Central memory CD8-positive, alpha-beta T cell (primary cell): Measurements from ENCODE around the gene ANGPTL8.

ENCODE experiments used
- ATAC-seq: fragments of 150-1000 bp; cut with Tn5 transposase; replicated peaks from 2 replicates; pipeline ENCODE4 v1.10.0; 2022; ENCODE audit warnings: mild to moderate bottlenecking, moderate FRiP score, moderate number of reproducible peaks; ENCODE audit not compliant: poor library complexity, severe bottlenecking; ENCODE audit errors: extremely low read depth
- DNase-seq, 2 donors: peaks; one replicate each; pipeline ENCODE4 v3.0.0; 2021; ENCODE audit warnings: low spot score in 2 of 2
- H3K27ac Mint-ChIP-seq: one replicate; pipeline ENCODE4 v1.8.0; 2022; ENCODE audit warnings: low read depth, mild to moderate bottlenecking, moderate library complexity, mixed read lengths
- H3K27me3 Mint-ChIP-seq: one replicate; pipeline ENCODE4 v1.8.0; 2022; ENCODE audit warnings: mixed read lengths
- H3K36me3 Mint-ChIP-seq: one replicate; pipeline ENCODE4 v1.8.0; 2022; ENCODE audit warnings: mild to moderate bottlenecking, moderate library complexity, mixed read lengths; ENCODE audit not compliant: insufficient read depth
- H3K4me1 Mint-ChIP-seq: one replicate; pipeline ENCODE4 v1.8.0; 2022; ENCODE audit warnings: mixed read lengths
- H3K4me3 Mint-ChIP-seq: one replicate; pipeline ENCODE4 v1.8.0; 2022; ENCODE audit warnings: mild to moderate bottlenecking, moderate library complexity, mixed read lengths
- H3K9me3 Mint-ChIP-seq: one replicate; pipeline ENCODE4 v1.8.0; 2022; ENCODE audit warnings: mixed read lengths

The ANGPTL8 gene

GRCh38 chr19:11263726-11264125 is 24.3 kb downstream of the ANGPTL8 start:
- Mint-ChIP-seq H3K36me3 (no peaks in the 10 kb centered on the region), H3K4me3 (no peak overlapping the region), H3K27me3 (peaks cover 68% of the 10 kb centered on the region), H3K27ac (no peak overlapping the region), H3K4me1 (no peaks in the 10 kb centered on the region), H3K9me3 (no peaks in the 10 kb centered on the region)
- ATAC-seq (no peak), DNase-seq (no peak)

- Mint-ChIP-seq H3K4me3 (no peak overlapping the region), H3K9me3 (no peaks in the 10 kb centered on the region), H3K27me3 (peaks cover 77% of the 10 kb centered on the region), H3K27ac (no peak overlapping the region), H3K4me1 (no peaks in the 10 kb centered on the region), H3K36me3 (no peaks in the 10 kb centered on the region)
- no peak for ATAC-seq
- DNase-seq, result no peak
Measured at GRCh38 chr19:11264452-11265176, 25.2 kb downstream of the ANGPTL8 start.

GRCh38 chr19:11265177-11265784 is 25.9 kb downstream of the ANGPTL8 start:
- Mint-ChIP-seq H3K4me1 (no peaks in the 10 kb centered on the region), H3K27me3 (peaks cover 79% of the 10 kb centered on the region), H3K9me3 (no peaks in the 10 kb centered on the region), H3K4me3 (no peak overlapping the region), H3K36me3 (no peaks in the 10 kb centered on the region), H3K27ac (no peak overlapping the region)
- ATAC-seq, result no peak
- DNase-seq, result no peak

GRCh38 chr19:11265785-11266236 is 26.4 kb downstream of the ANGPTL8 start:
- Mint-ChIP-seq H3K27ac (no peak overlapping the region), H3K36me3 (no peaks in the 10 kb centered on the region), H3K9me3 (no peaks in the 10 kb centered on the region), H3K4me1 (no peaks in the 10 kb centered on the region), H3K27me3 (peaks cover 76% of the 10 kb centered on the region), H3K4me3 (no peak overlapping the region)
- DNase-seq, result no peak
- ATAC-seq, result no peak

GRCh38 chr19:11267316-11268085 is 28.1 kb downstream of the ANGPTL8 start:
- no peak overlapping the region for H3K4me3 Mint-ChIP-seq
- no peaks in the 10 kb centered on the region for H3K9me3 Mint-ChIP-seq
- H3K36me3 Mint-ChIP-seq, result no peaks in the 10 kb centered on the region
- H3K27me3 Mint-ChIP-seq, result peaks cover 69% of the 10 kb centered on the region
- H3K27ac Mint-ChIP-seq, result no peak overlapping the region
- no peak for ATAC-seq
- H3K4me1 Mint-ChIP-seq, result no peaks in the 10 kb centered on the region
- no peak for DNase-seq

GRCh38 chr19:11268783-11269267 is 29.4 kb downstream of the ANGPTL8 start:
- no peak for ATAC-seq
- DNase-seq, result no peak
- Mint-ChIP-seq H3K27me3 (peaks cover 64% of the 10 kb centered on the region), H3K4me1 (no peaks in the 10 kb centered on the region), H3K9me3 (no peaks in the 10 kb centered on the region), H3K36me3 (no peaks in the 10 kb centered on the region), H3K27ac (no peak overlapping the region), H3K4me3 (no peak overlapping the region)

GRCh38 chr19:11269408-11269807 is 30.0 kb downstream of the ANGPTL8 start:
- no peak for DNase-seq
- H3K27ac Mint-ChIP-seq, result no peak overlapping the region
- H3K27me3 Mint-ChIP-seq, result peaks cover 61% of the 10 kb centered on the region

GRCh38 chr19:11273296-11273695 is 33.9 kb downstream of the ANGPTL8 start:
- H3K4me3 Mint-ChIP-seq, result no peak overlapping the region
- no peaks in the 10 kb centered on the region for H3K36me3 Mint-ChIP-seq
- DNase-seq (no peak), ATAC-seq (no peak)
- H3K27ac Mint-ChIP-seq, result no peak overlapping the region
- peaks cover 48% of the 10 kb centered on the region for H3K27me3 Mint-ChIP-seq
- no peaks in the 10 kb centered on the region for H3K9me3 Mint-ChIP-seq
- H3K4me1 Mint-ChIP-seq, result no peaks in the 10 kb centered on the region

More at GRCh38 chr19:11269408-11269807, 30.0 kb downstream of the ANGPTL8 start:
- Mint-ChIP-seq H3K36me3 (no peaks in the 10 kb centered on the region), H3K4me3 (no peak overlapping the region), H3K9me3 (no peaks in the 10 kb centered on the region), H3K4me1 (no peaks in the 10 kb centered on the region)
- no peak for ATAC-seq

- Mint-ChIP-seq H3K27me3 (peaks cover 43% of the 10 kb centered on the region), H3K27ac (no peak overlapping the region), H3K4me1 (no peaks in the 10 kb centered on the region), H3K4me3 (no peak overlapping the region), H3K9me3 (no peaks in the 10 kb centered on the region), H3K36me3 (no peaks in the 10 kb centered on the region)
- no peak for DNase-seq
- no peak for ATAC-seq
Measured at GRCh38 chr19:11273989-11274388, 34.6 kb downstream of the ANGPTL8 start.

GRCh38 chr19:11274533-11275086 is 35.2 kb downstream of the ANGPTL8 start:
- Mint-ChIP-seq H3K9me3 (peaks cover 2% of the 10 kb centered on the region), H3K4me3 (no peak overlapping the region), H3K36me3 (no peaks in the 10 kb centered on the region), H3K4me1 (peaks cover 3% of the 10 kb centered on the region), H3K27ac (no peak overlapping the region), H3K27me3 (peaks cover 37% of the 10 kb centered on the region)
- DNase-seq, result no peak
- no peak for ATAC-seq

- no peak overlapping the region for H3K4me3 Mint-ChIP-seq
- no peak overlapping the region for H3K27ac Mint-ChIP-seq
- H3K27me3 Mint-ChIP-seq, result peaks cover 42% of the 10 kb centered on the region
Measured at GRCh38 chr19:11278670-11279069, 39.3 kb downstream of the ANGPTL8 start.

GRCh38 chr19:11279505-11280236 is 40.3 kb downstream of the ANGPTL8 start:
- Mint-ChIP-seq H3K27ac (peak overlapping the region; percentile 76), H3K4me1 (peaks cover 12% of the 10 kb centered on the region), H3K4me3 (peak overlapping the region; percentile 17), H3K9me3 (peaks cover 5% of the 10 kb centered on the region), H3K27me3 (peaks cover 35% of the 10 kb centered on the region), H3K36me3 (peaks cover 5% of the 10 kb centered on the region)
- DNase-seq (peak in 1 of 2 donors; percentile 49), ATAC-seq (peak; percentile 88)

More at GRCh38 chr19:11278670-11279069, 39.3 kb downstream of the ANGPTL8 start:
- Mint-ChIP-seq H3K9me3 (peaks cover 5% of the 10 kb centered on the region), H3K36me3 (peaks cover 5% of the 10 kb centered on the region), H3K4me1 (peaks cover 12% of the 10 kb centered on the region)
- DNase-seq (no peak), ATAC-seq (no peak)
